Neuronal stem cell (in vitro differentiated cells): ENCODE measurements around the gene ANGPTL2.

ENCODE experiments used
- DNase-seq: peaks from one replicate; pipeline ENCODE4 v3.0.0-alpha.2; 2013; ENCODE audit warnings: low spot score
- H2AFZ ChIP-seq: one replicate; pipeline ENCODE4 v1.6.1; 2013; ENCODE audit warnings: mild to moderate bottlenecking, low read length, inconsistent platforms
- H2AK5ac ChIP-seq: 2 replicates; pipeline ENCODE4 v1.6.1; 2013; ENCODE audit warnings: low read depth, mild to moderate bottlenecking, inconsistent platforms, low read length, moderate library complexity, mixed read lengths
- H2BK120ac ChIP-seq: 2 replicates; pipeline ENCODE4 v1.6.1; 2013; ENCODE audit warnings: low read depth, mild to moderate bottlenecking, inconsistent platforms, low read length, moderate library complexity, mixed read lengths
- H2BK12ac ChIP-seq: one replicate; pipeline ENCODE4 v1.6.1; 2013; ENCODE audit warnings: low read length, inconsistent platforms
- H2BK15ac ChIP-seq: 2 replicates; pipeline ENCODE4 v1.6.1; 2013; ENCODE audit warnings: mild to moderate bottlenecking, low read length, inconsistent platforms, mixed read lengths
- H2BK5ac ChIP-seq: one replicate; pipeline ENCODE4 v1.6.1; 2013; ENCODE audit warnings: inconsistent platforms, mild to moderate bottlenecking, low read length, moderate library complexity
- H3K14ac ChIP-seq: one replicate; pipeline ENCODE4 v1.6.1; 2013; ENCODE audit warnings: low read length, inconsistent platforms
- H3K18ac ChIP-seq: 2 replicates; pipeline ENCODE4 v1.6.1; 2013; ENCODE audit warnings: low read length, inconsistent platforms
- H3K23ac ChIP-seq: 2 replicates; pipeline ENCODE4 v1.6.1; 2013; ENCODE audit warnings: low read depth, mild to moderate bottlenecking, mixed read lengths, low read length, inconsistent platforms; ENCODE audit not compliant: poor library complexity
- H3K27ac ChIP-seq: replicated peaks from 3 replicates; pipeline ENCODE4 v1.5.1; 2013; ENCODE audit warnings: low read length, inconsistent platforms
- H3K27me3 ChIP-seq, 3 experiments: 2 replicates each; pipeline ENCODE4 v1.6.1; 2013; ENCODE audit warnings: low read length in 3 of 3, mild to moderate bottlenecking in 2 of 3, inconsistent platforms in 1 of 3, low read depth in 1 of 3, mixed read lengths in 1 of 3, moderate library complexity in 1 of 3; ENCODE audit not compliant: control insufficient read depth in 3 of 3, insufficient read depth in 3 of 3
- H3K36me3 ChIP-seq, 2 donors: replicated peaks in 1 of 2; 2 replicates each; pipeline ENCODE4 v1.6.1; 2013; ENCODE audit warnings: low read length in 2 of 2; ENCODE audit not compliant: control insufficient read depth in 2 of 2, insufficient read depth in 2 of 2
- H3K4ac ChIP-seq: 2 replicates; pipeline ENCODE4 v1.6.1; 2013; ENCODE audit warnings: inconsistent platforms, mild to moderate bottlenecking, low read length, moderate library complexity
- H3K4me1 ChIP-seq, 2 donors: 1 replicate in 1 of 2; 2 replicates in 1 of 2; pipeline ENCODE4 v1.6.1; 2013; ENCODE audit warnings: low read length in 2 of 2, low read depth in 1 of 2; ENCODE audit not compliant: control insufficient read depth in 2 of 2, insufficient read depth in 1 of 2
- H3K4me2 ChIP-seq: one replicate; pipeline ENCODE4 v1.6.1; 2013; ENCODE audit warnings: mild to moderate bottlenecking, low read length, inconsistent platforms; ENCODE audit not compliant: insufficient read depth, poor library complexity, severe bottlenecking
- H3K4me3 ChIP-seq, 2 donors: 2 replicates each; pipeline ENCODE4 v1.5.1; 2013; ENCODE audit warnings: low read length in 2 of 2, mild to moderate bottlenecking in 2 of 2, inconsistent platforms in 1 of 2, moderate library complexity in 1 of 2
- H3K79me1 ChIP-seq: one replicate; pipeline ENCODE4 v1.6.1; 2013; ENCODE audit warnings: low read depth, mild to moderate bottlenecking, inconsistent platforms, low read length, moderate library complexity
- H3K9ac ChIP-seq: one replicate; pipeline ENCODE4 v1.6.1; 2013; ENCODE audit warnings: mild to moderate bottlenecking, low read depth, low read length, inconsistent platforms; ENCODE audit not compliant: poor library complexity
- H3K9me3 ChIP-seq, 2 donors: replicated peaks in 1 of 2; 2 replicates each; pipeline versions ENCODE3 to v1.6.1; 2013; ENCODE audit warnings: low read length in 2 of 2, mild to moderate bottlenecking in 2 of 2, inconsistent platforms in 1 of 2, low read depth in 1 of 2, mixed read lengths in 1 of 2, moderate library complexity in 1 of 2; ENCODE audit not compliant: control insufficient read depth in 2 of 2, insufficient read depth in 1 of 2
- H4K8ac ChIP-seq: one replicate; pipeline ENCODE4 v1.6.1; 2013; ENCODE audit warnings: low read depth, mild to moderate bottlenecking, inconsistent platforms, low read length, moderate library complexity
- H4K91ac ChIP-seq: one replicate; pipeline ENCODE4 v1.6.1; 2013; ENCODE audit warnings: low read length, low read depth, mild to moderate bottlenecking, inconsistent platforms; ENCODE audit not compliant: poor library complexity
- WGBS, 2 donors: extraction: QIAGEN DNeasy Blood & Tissue Kit; methylation state at CpG; one replicate each; pipeline ENCODE4 v1.1.7; 2013; ENCODE audit warnings: missing lambda C conversion rate in 2 of 2, mixed read lengths in 1 of 2; ENCODE audit not compliant: insufficient read length in 2 of 2, insufficient replicate concordance in 1 of 2; ENCODE audit errors: extremely low coverage in 2 of 2; 5-methylcytosine and 5-hydroxymethylcytosine counted together

The ANGPTL2 gene

GRCh38 chr9:127140181-127140580 is 17.7 kb upstream of the ANGPTL2 start:
- no peak overlapping the region for H2AFZ ChIP-seq
- H2BK120ac ChIP-seq: no peak overlapping the region
- no peaks in the 10 kb centered on the region for H3K9me3 ChIP-seq
- no peak overlapping the region for H3K27ac ChIP-seq
- no peak overlapping the region for H2BK15ac ChIP-seq
- H3K14ac ChIP-seq: no peak overlapping the region
- H4K91ac ChIP-seq: no peak overlapping the region
- no peak overlapping the region for H2BK5ac ChIP-seq
- H3K23ac ChIP-seq: no peak overlapping the region
- H2BK12ac ChIP-seq: no peak overlapping the region
- no CpG with 5 or more reads among the region's 6 CpGs for WGBS, 2 donors
- no peaks in the 10 kb centered on the region for H3K79me1 ChIP-seq
- peaks cover 0 to 6% of the 10 kb centered on the region in 2 donors for H3K4me1 ChIP-seq
- no peak overlapping the region for H3K4ac ChIP-seq
- H3K4me3 ChIP-seq: no peak overlapping the region
- no peak overlapping the region for H3K9ac ChIP-seq
- no peak for DNase-seq
- no peak overlapping the region for H3K4me2 ChIP-seq
- H3K36me3 ChIP-seq: no peaks in the 10 kb centered on the region
- H3K18ac ChIP-seq: no peak overlapping the region
- H2AK5ac ChIP-seq: no peak overlapping the region
- H3K27me3 ChIP-seq: peaks cover 0 to 5% (median 0%) of the 10 kb centered on the region in 3 experiments
- no peak overlapping the region for H4K8ac ChIP-seq

- no peak overlapping the region for H2BK15ac ChIP-seq
- H3K9ac ChIP-seq: no peak overlapping the region
- H2BK120ac ChIP-seq: no peak overlapping the region
- no peak overlapping the region for H3K23ac ChIP-seq
- H3K79me1 ChIP-seq: no peaks in the 10 kb centered on the region
- H2BK5ac ChIP-seq: no peak overlapping the region
- peaks cover 0 to 9% (median 0%) of the 10 kb centered on the region in 3 experiments for H3K27me3 ChIP-seq
- H3K9me3 ChIP-seq: no peaks in the 10 kb centered on the region
- no peak overlapping the region for H2AK5ac ChIP-seq
- no peak overlapping the region for H2BK12ac ChIP-seq
- no peaks in the 10 kb centered on the region for H3K36me3 ChIP-seq
- no peak for DNase-seq
- no peak overlapping the region for H2AFZ ChIP-seq
- H3K27ac ChIP-seq: no peak overlapping the region
- H3K18ac ChIP-seq: no peak overlapping the region
- H4K91ac ChIP-seq: no peak overlapping the region
- H3K4me1 ChIP-seq: peaks cover 0 to 6% of the 10 kb centered on the region in 2 donors
- H3K4me2 ChIP-seq: no peak overlapping the region
- H3K4me3 ChIP-seq: no peak overlapping the region
- WGBS, 2 donors: no CpG with 5 or more reads among the region's 6 CpGs
- no peak overlapping the region for H3K14ac ChIP-seq
- no peak overlapping the region for H3K4ac ChIP-seq
- H4K8ac ChIP-seq: no peak overlapping the region
These were observed 17.3 kb upstream of the ANGPTL2 start for GRCh38 chr9:127139775-127140174.

GRCh38 chr9:127139071-127139731 is 16.8 kb upstream of the ANGPTL2 start:
- no peak for DNase-seq

GRCh38 chr9:127138444-127138843 is 16.0 kb upstream of the ANGPTL2 start:
- no peak for DNase-seq
- no CpG with 5 or more reads among the region's 4 CpGs for WGBS, 2 donors

More at GRCh38 chr9:127139071-127139731, 16.8 kb upstream of the ANGPTL2 start:
- Histone ChIP-seq H4K8ac (no peak overlapping the region), H3K9me3 (no peaks in the 10 kb centered on the region), H3K18ac (peak overlapping the region; percentile 39), H3K4me3 (peak overlapping the region in 1 of 2 donors; percentile 10), H3K27me3 (peaks cover 0 to 10% (median 0%) of the 10 kb centered on the region in 3 experiments), H3K4ac (no peak overlapping the region), H3K14ac (peak overlapping the region; percentile 73), H2BK5ac (no peak overlapping the region), H3K9ac (no peak overlapping the region), H3K79me1 (no peaks in the 10 kb centered on the region), H2BK120ac (no peak overlapping the region), H2BK15ac (no peak overlapping the region), H3K27ac (no peak overlapping the region), H2AK5ac (no peak overlapping the region), H3K23ac (peak overlapping the region; percentile 67), H3K4me2 (no peak overlapping the region), H3K36me3 (no peaks in the 10 kb centered on the region), H4K91ac (no peak overlapping the region), H3K4me1 (peaks cover under 1 to 6% of the 10 kb centered on the region in 2 donors), H2BK12ac (no peak overlapping the region), H2AFZ (no peak overlapping the region)
- no CpG with 5 or more reads among the region's 8 CpGs for WGBS, 2 donors

More at GRCh38 chr9:127138444-127138843, 16.0 kb upstream of the ANGPTL2 start:
- no peak overlapping the region for H2AK5ac ChIP-seq
- no peak overlapping the region for H4K8ac ChIP-seq
- H3K27me3 ChIP-seq: peaks cover 0 to 10% (median 0%) of the 10 kb centered on the region in 3 experiments
- no peak overlapping the region for H2BK15ac ChIP-seq
- no peaks in the 10 kb centered on the region for H3K36me3 ChIP-seq
- H3K4ac ChIP-seq: no peak overlapping the region
- H3K4me3 ChIP-seq: no peak overlapping the region
- peak overlapping the region; percentile 49 for H3K14ac ChIP-seq
- H3K79me1 ChIP-seq: no peaks in the 10 kb centered on the region
- no peak overlapping the region for H2BK12ac ChIP-seq
- H3K27ac ChIP-seq: no peak overlapping the region
- no peak overlapping the region for H3K9ac ChIP-seq
- no peak overlapping the region for H2BK5ac ChIP-seq
- H3K18ac ChIP-seq: peak overlapping the region; percentile 48
- H2AFZ ChIP-seq: no peak overlapping the region
- peaks cover 8 to 9% of the 10 kb centered on the region in 2 donors for H3K4me1 ChIP-seq
- H2BK120ac ChIP-seq: no peak overlapping the region
- H4K91ac ChIP-seq: no peak overlapping the region
- no peak overlapping the region for H3K23ac ChIP-seq
- no peaks in the 10 kb centered on the region for H3K9me3 ChIP-seq
- H3K4me2 ChIP-seq: no peak overlapping the region
